ENCODE results near the gene KCP.

- TF ChIP-seq POLR2AphosphoS5 (IDR thresholded peaks at IDR 0.05; ENCODE audit: low read depth, low read length) (no peak), POLR2A (IDR thresholded peaks at IDR 0.05; ENCODE audit: low read depth, low read length) (no peak)
These were observed 4.2 kb upstream of the KCP start for GRCh38 chr7:128914566-128915151.

Measured in GM12892 (cell line).